ENCODE measurements around the gene OR10H4.
"Not testable (repeated sequence)": the region's sequence is repeated elsewhere in the genome, so short reads cannot be mapped to it uniquely, and the experiment has no call there.

OR10H4 gene

DNA sequence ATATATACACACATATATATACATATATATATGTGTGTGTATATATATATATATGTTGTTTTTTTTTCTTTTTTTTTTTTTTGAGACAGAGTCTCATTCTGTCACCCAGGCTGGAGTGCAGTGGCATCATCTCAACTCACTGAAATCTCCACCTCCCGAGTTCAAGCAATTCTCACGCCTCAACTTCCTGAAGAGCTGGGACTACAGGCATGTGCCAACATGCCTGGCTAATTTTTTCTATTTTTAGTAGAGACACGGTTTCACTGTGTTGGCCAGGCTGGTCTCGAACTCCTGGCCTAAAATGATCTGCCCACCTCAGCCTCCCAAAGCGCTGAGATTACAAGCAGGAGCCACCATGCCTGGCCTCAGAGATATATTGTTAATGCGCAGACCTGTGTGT lies 37.0 kb downstream of the OR10H4 start:
- H3K9me3 ChIP-seq (ENCODE audit: control insufficient read depth, insufficient read depth, low read depth, low read length); H3K27me3 ChIP-seq (ENCODE audit: control insufficient read depth, insufficient read depth, low read length): not testable (repeated sequence)

DNA sequence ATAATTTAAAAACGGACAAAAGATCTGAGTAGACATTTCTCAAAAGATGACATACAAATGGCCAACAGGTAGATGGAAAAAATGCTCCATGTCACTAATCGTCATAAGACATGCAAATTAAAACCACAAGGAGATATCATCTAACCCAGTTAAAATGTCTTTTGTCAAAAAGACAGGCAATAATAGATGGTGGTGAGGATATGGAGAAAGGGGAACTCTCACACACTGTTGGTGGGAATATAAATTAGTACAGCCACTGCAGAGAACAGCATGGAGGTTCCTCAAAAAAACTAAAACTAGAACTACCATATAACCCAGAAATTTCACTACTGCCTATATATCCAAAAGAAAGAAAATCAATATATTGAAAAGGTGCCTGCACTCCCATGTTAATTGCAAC lies 37.9 kb downstream of the OR10H4 start:
- no peak overlapping the region for H3K9ac ChIP-seq (ENCODE audit: low read length)
- H3K9me3 ChIP-seq (ENCODE audit: control insufficient read depth, insufficient read depth, low read depth, low read length), result peaks cover 13% of the 10 kb centered on the region; the same call in 1 of the 2 replicates
- H3K27me3 ChIP-seq (ENCODE audit: control insufficient read depth, insufficient read depth, low read length), result peaks cover 3% of the 10 kb centered on the region; the same call in 1 of the 2 replicates
- no peaks in the 10 kb centered on the region for H3K4me1 ChIP-seq (ENCODE audit: control insufficient read depth, insufficient read depth, low read length)
- H3K36me3 ChIP-seq (ENCODE audit: control insufficient read depth, insufficient read depth, low read length), result no peaks in the 10 kb centered on the region
- H3K27ac ChIP-seq (ENCODE audit: low read depth, low read length), result no peak overlapping the region
- H3K4me3 ChIP-seq (ENCODE audit: low read depth, low read length), result no peak overlapping the region

More for the DNA sequence above, 37.0 kb downstream of the OR10H4 start:
- H3K27ac ChIP-seq (ENCODE audit: low read depth, low read length); H3K9ac ChIP-seq (ENCODE audit: low read length); H3K36me3 ChIP-seq (ENCODE audit: control insufficient read depth, insufficient read depth, low read length); H3K4me1 ChIP-seq (ENCODE audit: control insufficient read depth, insufficient read depth, low read length); H3K4me3 ChIP-seq (ENCODE audit: low read depth, low read length): not testable (repeated sequence)

DNA sequence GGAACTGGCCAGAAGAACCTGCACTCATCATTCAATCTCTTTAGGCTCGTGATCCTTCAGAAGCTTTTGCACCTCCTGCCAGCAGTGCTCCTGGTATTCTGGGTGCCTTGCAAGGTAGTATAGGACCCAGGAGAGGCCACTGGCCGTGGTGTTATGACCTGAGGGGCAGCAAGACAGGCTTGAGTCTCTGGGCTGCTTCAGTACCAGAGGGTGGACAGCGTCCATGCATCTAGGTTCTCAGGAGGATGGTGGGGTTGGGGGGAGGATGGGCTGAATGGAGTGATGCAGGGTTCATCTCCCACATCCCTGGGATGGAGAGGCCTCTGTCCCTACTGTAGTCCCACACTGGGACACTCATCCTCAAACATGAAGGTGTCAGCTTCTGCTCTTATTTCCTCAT lies 41.1 kb downstream of the OR10H4 start:
- Histone ChIP-seq H3K36me3 (ENCODE audit: control insufficient read depth, insufficient read depth, low read length) (no peaks in the 10 kb centered on the region), H3K9me3 (ENCODE audit: control insufficient read depth, insufficient read depth, low read depth, low read length) (peaks cover 19% of the 10 kb centered on the region; the same call in 1 of the 2 replicates), H3K4me3 (ENCODE audit: low read depth, low read length) (no peak overlapping the region), H3K27ac (ENCODE audit: low read depth, low read length) (no peak overlapping the region), H3K4me1 (ENCODE audit: control insufficient read depth, insufficient read depth, low read length) (no peaks in the 10 kb centered on the region), H3K27me3 (ENCODE audit: control insufficient read depth, insufficient read depth, low read length) (peaks cover 6% of the 10 kb centered on the region; the same call in 1 of the 2 replicates), H3K9ac (ENCODE audit: low read length) (no peak overlapping the region)

DNA sequence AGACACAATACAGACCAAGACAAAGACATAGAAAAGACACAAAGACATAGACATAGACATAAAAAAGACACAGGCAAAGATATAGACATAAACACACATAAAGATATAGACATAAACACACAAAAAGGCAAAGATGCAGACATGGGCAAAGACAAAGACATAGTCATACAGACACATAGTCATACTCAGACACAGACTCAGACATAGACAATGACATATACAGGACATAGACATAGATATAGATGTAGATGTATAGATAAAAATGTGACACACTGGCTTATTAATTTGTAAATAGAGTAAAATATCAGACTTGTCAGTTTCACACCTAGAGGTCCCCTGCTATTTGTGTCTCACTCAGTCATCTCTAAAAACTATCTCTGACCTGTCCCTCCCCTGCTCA lies 42.8 kb downstream of the OR10H4 start:
- Histone ChIP-seq H3K4me1 (ENCODE audit: control insufficient read depth, insufficient read depth, low read length) (no peaks in the 10 kb centered on the region), H3K27ac (ENCODE audit: low read depth, low read length) (no peak overlapping the region), H3K9me3 (ENCODE audit: control insufficient read depth, insufficient read depth, low read depth, low read length) (peaks cover 30% of the 10 kb centered on the region)

DNA sequence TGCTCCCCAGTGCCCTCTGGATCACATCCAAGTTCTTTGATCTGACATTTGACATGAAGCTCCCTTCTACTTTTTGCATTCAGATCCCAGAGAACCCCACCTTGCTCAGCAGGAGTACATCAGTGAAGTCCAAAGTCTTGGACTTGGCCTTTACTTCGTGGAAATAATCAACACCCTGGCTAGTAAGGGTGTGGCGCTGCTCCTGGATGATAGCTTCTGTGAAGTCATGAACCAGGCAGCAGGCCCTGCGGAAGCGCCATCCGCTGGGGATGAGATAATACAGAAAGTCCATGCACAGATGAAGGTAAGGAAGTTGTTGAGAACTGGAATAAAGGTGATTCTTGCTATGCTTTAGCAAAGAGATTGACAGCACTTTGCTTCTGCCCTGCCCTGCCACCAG lies 43.2 kb downstream of the OR10H4 start:
- no peak overlapping the region for H3K4me3 ChIP-seq (ENCODE audit: low read depth, low read length)
- peaks cover 32% of the 10 kb centered on the region for H3K9me3 ChIP-seq (ENCODE audit: control insufficient read depth, insufficient read depth, low read depth, low read length)
- no peaks in the 10 kb centered on the region for H3K36me3 ChIP-seq (ENCODE audit: control insufficient read depth, insufficient read depth, low read length)
- no peak overlapping the region for H3K9ac ChIP-seq (ENCODE audit: low read length)
- H3K27ac ChIP-seq (ENCODE audit: low read depth, low read length), result no peak overlapping the region
- H3K27me3 ChIP-seq (ENCODE audit: control insufficient read depth, insufficient read depth, low read length), result peaks cover 6% of the 10 kb centered on the region; the same call in 1 of the 2 replicates
- H3K4me1 ChIP-seq (ENCODE audit: control insufficient read depth, insufficient read depth, low read length), result no peaks in the 10 kb centered on the region

More for the DNA sequence above, 42.8 kb downstream of the OR10H4 start:
- Histone ChIP-seq H3K27me3 (ENCODE audit: control insufficient read depth, insufficient read depth, low read length) (peaks cover 6% of the 10 kb centered on the region; the same call in 1 of the 2 replicates), H3K4me3 (ENCODE audit: low read depth, low read length) (no peak overlapping the region), H3K9ac (ENCODE audit: low read length) (no peak overlapping the region), H3K36me3 (ENCODE audit: control insufficient read depth, insufficient read depth, low read length) (no peaks in the 10 kb centered on the region)

DNA sequence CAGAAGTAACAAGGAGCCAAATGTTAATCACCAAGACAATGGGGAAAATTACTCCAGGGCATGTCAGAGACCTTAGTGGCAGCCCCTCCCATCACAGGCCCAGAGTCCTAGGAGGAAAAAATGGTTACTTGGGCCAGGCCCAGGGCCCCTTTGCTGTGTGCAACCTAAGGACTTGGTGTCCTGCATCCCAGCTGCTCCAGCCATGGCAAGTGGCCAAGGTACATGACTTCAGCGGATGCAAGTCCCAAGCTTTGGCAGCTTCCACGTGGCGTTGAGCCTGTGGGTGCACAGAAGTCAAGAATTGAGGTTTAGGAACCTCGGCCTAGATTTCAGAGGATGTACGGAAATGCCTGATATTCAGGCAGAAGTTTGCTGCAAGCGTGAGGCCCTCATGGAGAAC lies 46.7 kb downstream of the OR10H4 start:
- H3K36me3 ChIP-seq (ENCODE audit: control insufficient read depth, insufficient read depth, low read length), result no peaks in the 10 kb centered on the region
- no peaks in the 10 kb centered on the region for H3K4me1 ChIP-seq (ENCODE audit: control insufficient read depth, insufficient read depth, low read length)
- peaks cover 3% of the 10 kb centered on the region; the same call in 1 of the 2 replicates for H3K27me3 ChIP-seq (ENCODE audit: control insufficient read depth, insufficient read depth, low read length)
- no peak overlapping the region for H3K27ac ChIP-seq (ENCODE audit: low read depth, low read length)
- peaks cover 36% of the 10 kb centered on the region for H3K9me3 ChIP-seq (ENCODE audit: control insufficient read depth, insufficient read depth, low read depth, low read length)
- no peak overlapping the region for H3K4me3 ChIP-seq (ENCODE audit: low read depth, low read length)
- no peak overlapping the region for H3K9ac ChIP-seq (ENCODE audit: low read length)

DNA sequence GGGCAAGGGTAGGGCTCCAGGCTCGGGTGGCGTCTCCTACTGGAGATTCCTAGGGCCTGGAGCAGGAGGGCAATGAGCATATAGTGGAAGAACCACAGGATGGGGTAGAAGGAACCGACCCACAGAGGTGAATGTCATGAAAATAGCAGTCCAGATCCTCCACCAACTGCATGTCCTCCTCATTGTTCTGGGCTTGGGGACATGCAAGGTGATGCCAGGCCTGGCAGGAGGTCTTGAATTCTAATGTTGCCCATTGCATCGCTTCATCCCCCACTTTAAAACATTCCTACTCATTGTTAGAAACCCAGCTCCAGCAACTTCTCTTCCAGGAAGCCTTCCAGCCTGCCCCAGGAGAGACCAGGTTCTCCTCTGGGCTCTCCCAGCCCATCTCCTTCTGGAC lies 49.4 kb downstream of the OR10H4 start:
- Histone ChIP-seq H3K27me3 (ENCODE audit: control insufficient read depth, insufficient read depth, low read length) (no peaks in the 10 kb centered on the region), H3K9me3 (ENCODE audit: control insufficient read depth, insufficient read depth, low read depth, low read length) (peaks cover 28% of the 10 kb centered on the region), H3K4me1 (ENCODE audit: control insufficient read depth, insufficient read depth, low read length) (no peaks in the 10 kb centered on the region), H3K4me3 (ENCODE audit: low read depth, low read length) (no peak overlapping the region), H3K27ac (ENCODE audit: low read depth, low read length) (no peak overlapping the region), H3K9ac (ENCODE audit: low read length) (no peak overlapping the region), H3K36me3 (ENCODE audit: control insufficient read depth, insufficient read depth, low read length) (no peaks in the 10 kb centered on the region)
